RWPE1 (cell line): Measurements from ENCODE around the gene ZNF677.
"Not testable (repeated sequence)": the region's sequence is repeated elsewhere in the genome, so short reads cannot be mapped to it uniquely, and the experiment has no call there.

Source experiments
- CTCF ChIA-PET: fragments of 350-600 bp; sonication (Branson Sonifier 250); formaldehyde crosslinking; extraction: SDS; loops from one replicate; lab custom pipeline; 2021; lab: Yijun Ruan, JAX
- POLR2A ChIA-PET: fragments of 400-600 bp; formaldehyde crosslinking; extraction: SDS; loops from one replicate; lab custom pipeline; 2020; ENCODE audit warnings: antibody characterized with exemption; ENCODE audit not compliant: low non-redundant PET; lab: Yijun Ruan, JAX
- DNase-seq: peaks from one replicate; pipeline ENCODE4 v3.0.0; 2012; ENCODE audit warnings: low spot score
- H3K27ac ChIP-seq: fragments of 450-650 bp; 2 replicates; pipeline ENCODE4 v1.5.1; 2017
- CTCF ChIP-seq: fragments of 450-650 bp; conservative IDR thresholded peaks from 2 replicates; pipeline ENCODE4 v1.5.1; 2017; ENCODE audit warnings: low read depth, mild to moderate bottlenecking

The ZNF677 gene

GRCh38 chr19:53190253-53190652 is 64.4 kb downstream of the ZNF677 start:
- no peak overlapping the region for H3K27ac ChIP-seq
- no peak for DNase-seq
- no peak for TF ChIP-seq CTCF
- CTCF ChIA-PET = interaction anchor here (0.6 kb wide), 1 partner anchor 70 kb away, joined by 3 read pairs; no protein-coding TSS in a partner anchor
- POLR2A ChIA-PET = no interaction called here

DNA sequence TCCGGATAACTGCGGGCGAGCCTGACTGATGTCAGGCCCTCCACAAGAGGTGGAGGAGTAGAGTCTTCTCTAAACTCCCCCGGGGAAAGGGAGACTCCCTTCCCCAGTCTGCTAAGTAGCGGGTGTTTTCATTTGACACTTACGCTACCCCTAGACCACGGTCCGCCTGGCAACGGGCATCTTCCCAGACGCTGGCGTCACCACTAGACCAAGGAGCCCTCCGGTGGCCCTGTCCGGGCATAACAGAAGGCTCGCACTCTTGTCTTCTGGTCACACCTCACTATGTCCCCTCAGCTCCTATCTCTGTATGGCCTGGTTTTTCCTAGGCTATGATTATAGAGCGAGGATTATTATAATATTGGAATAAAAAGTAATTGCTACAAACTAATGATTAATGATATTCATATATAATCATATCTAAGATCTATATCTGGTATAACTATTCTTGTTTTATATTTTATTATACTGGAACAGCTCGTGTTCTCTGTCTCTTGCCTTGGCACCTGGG is 64.9 kb downstream of the ZNF677 start:
- H3K27ac ChIP-seq, CTCF ChIA-PET, DNase-seq, POLR2A ChIA-PET: not testable (repeated sequence)
